Activated B cell treated with CpG ODN at 0.5 μM for 24 hours (primary cell): ENCODE measurements around the gene STK17A. TPM values are rescaled to one million over a fixed set of nuclear protein-coding genes. Genes with fewer than 3 reads are reported as not detected.
"Not testable (repeated sequence)": the region's sequence is repeated elsewhere in the genome, so short reads cannot be mapped to it uniquely, and the experiment has no call there.

Source experiments
- ATAC-seq: fragments of 200-7000 bp; cut with Tn5 transposase; one replicate; pipeline ENCODE4 v1.10.0; 2021; ENCODE audit warnings: low read depth, mild to moderate bottlenecking, moderate library complexity
- CTCF ChIA-PET: fragments of 350-600 bp; sonication (Branson Sonifier 250); formaldehyde crosslinking; loops from one replicate; lab custom pipeline; 2021; ENCODE audit warnings: antibody characterized with exemption; lab: Charles Lee
- POLR2A ChIA-PET: fragments of 350-600 bp; sonication (Branson Sonifier 250); formaldehyde crosslinking; loops from one replicate; lab custom pipeline; 2021; ENCODE audit warnings: antibody characterized with exemption; lab: Charles Lee
- DNase-seq: peaks from one replicate; pipeline ENCODE4 v3.0.0; 2022
- H3K27ac Mint-ChIP-seq: one replicate; pipeline ENCODE4 v1.8.0; 2020; ENCODE audit warnings: mixed read lengths
- H3K27me3 Mint-ChIP-seq: one replicate; pipeline ENCODE4 v1.8.0; 2021; ENCODE audit warnings: mixed read lengths
- H3K36me3 Mint-ChIP-seq: one replicate; pipeline ENCODE4 v1.8.0; 2021; ENCODE audit warnings: low read depth, mixed read lengths
- H3K4me1 Mint-ChIP-seq: one replicate; pipeline ENCODE4 v1.8.0; 2021; ENCODE audit warnings: mixed read lengths
- H3K4me3 Mint-ChIP-seq: one replicate; pipeline ENCODE4 v1.8.0; 2020; ENCODE audit warnings: mild to moderate bottlenecking, mixed read lengths
- H3K9me3 Mint-ChIP-seq: one replicate; pipeline ENCODE4 v1.8.0; 2020; ENCODE audit warnings: mixed read lengths
- intact Hi-C: fragments of 100-400 bp; cut with micrococcal nuclease; formaldehyde crosslinking; loops from one replicate; pipeline ENCODE4 v1.15.1; 2024
- total RNA-seq: library from RNA; stranded (reverse); gene quantifications from 2 replicates; pipeline ENCODE4 v1.2.3, GENCODE V29; 2022
- TF ChIP-seq, protein P1 (sequence below): fragments of 200-600 bp; IDR thresholded peaks from one replicate; pipeline ENCODE4 v1.8.0; 2022; ENCODE audit warnings: antibody characterized with exemption, mild to moderate bottlenecking

STK17A gene
- total RNA-seq, 1 donor from 2014 or later: 68.6 TPM

- Mint-ChIP-seq H3K27me3 (no peaks in the 10 kb centered on the region), H3K27ac (no peak overlapping the region), H3K9me3 (no peaks in the 10 kb centered on the region), H3K36me3 (no peaks in the 10 kb centered on the region), H3K4me1 (peaks cover 1% of the 10 kb centered on the region), H3K4me3 (no peak overlapping the region)
- ATAC-seq (no peak), DNase-seq (no peak)
- intact Hi-C loops: no loop called here
- TF ChIP-seq, protein P1, sequence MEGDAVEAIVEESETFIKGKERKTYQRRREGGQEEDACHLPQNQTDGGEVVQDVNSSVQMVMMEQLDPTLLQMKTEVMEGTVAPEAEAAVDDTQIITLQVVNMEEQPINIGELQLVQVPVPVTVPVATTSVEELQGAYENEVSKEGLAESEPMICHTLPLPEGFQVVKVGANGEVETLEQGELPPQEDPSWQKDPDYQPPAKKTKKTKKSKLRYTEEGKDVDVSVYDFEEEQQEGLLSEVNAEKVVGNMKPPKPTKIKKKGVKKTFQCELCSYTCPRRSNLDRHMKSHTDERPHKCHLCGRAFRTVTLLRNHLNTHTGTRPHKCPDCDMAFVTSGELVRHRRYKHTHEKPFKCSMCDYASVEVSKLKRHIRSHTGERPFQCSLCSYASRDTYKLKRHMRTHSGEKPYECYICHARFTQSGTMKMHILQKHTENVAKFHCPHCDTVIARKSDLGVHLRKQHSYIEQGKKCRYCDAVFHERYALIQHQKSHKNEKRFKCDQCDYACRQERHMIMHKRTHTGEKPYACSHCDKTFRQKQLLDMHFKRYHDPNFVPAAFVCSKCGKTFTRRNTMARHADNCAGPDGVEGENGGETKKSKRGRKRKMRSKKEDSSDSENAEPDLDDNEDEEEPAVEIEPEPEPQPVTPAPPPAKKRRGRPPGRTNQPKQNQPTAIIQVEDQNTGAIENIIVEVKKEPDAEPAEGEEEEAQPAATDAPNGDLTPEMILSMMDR: no peak
- CTCF ChIA-PET: interaction anchor here (1.3 kb wide), 1 partner anchor 125 kb away, joined by 7 read pairs; no protein-coding TSS in a partner anchor
- POLR2A ChIA-PET: no interaction called here
Measured at GRCh38 chr7:43575506-43575905, 7.4 kb upstream of the STK17A start.

DNA sequence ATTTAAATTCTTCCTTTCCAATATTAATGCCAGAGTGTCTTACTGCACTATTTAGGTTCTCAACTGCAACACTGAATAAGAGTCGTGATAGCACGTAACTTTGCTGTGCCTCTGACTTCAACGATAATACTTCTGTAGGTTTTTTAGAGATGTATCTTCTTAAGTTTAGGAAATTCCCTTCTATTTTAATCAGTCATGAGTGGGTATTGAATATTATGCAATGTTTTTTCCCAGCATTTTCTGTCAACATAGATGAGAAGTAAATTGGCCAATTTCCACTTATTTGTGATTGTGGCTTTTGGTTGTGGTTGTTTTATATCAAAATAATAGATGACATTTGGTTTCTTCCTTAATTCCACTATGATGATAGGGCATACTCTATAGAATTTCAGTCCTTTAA lies 6.7 kb upstream of the STK17A start:
- Mint-ChIP-seq H3K27ac (no peak overlapping the region), H3K27me3 (no peaks in the 10 kb centered on the region), H3K4me1 (no peaks in the 10 kb centered on the region), H3K9me3 (no peaks in the 10 kb centered on the region), H3K36me3 (no peaks in the 10 kb centered on the region), H3K4me3 (no peak overlapping the region)
- POLR2A ChIA-PET: no interaction called here
- intact Hi-C loops: no loop called here
- TF ChIP-seq, protein P1: no peak
- DNase-seq (no peak), ATAC-seq (no peak)
- CTCF ChIA-PET: no interaction called here

DNA sequence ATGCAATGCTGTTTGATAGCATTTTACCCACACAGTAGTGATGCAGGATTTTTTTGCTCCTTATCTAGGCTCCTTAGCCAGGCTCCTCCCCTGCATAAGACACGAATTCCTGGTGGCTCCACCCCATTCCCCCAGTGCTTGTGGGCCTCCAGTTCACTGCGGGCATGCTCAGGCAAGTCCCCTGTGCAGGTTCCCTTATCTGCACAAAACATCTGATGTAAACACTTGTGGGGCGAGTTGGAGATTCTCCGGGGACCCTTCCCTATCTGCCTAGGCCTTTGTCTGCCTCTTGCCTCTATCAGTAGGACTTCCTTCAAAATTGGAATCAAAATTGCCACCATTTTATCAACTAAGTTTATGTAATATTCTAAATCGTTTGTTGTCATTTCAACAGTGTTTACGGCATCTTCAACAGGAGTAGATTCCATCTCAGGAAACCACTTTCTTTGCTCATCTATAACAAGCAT lies 5.4 kb upstream of the STK17A start:
- TF ChIP-seq, protein P1: no peak
- CTCF ChIA-PET: interaction anchor here (11.2 kb wide), 1 partner anchor 122 kb away, joined by 648 read pairs; no protein-coding TSS in a partner anchor

DNA sequence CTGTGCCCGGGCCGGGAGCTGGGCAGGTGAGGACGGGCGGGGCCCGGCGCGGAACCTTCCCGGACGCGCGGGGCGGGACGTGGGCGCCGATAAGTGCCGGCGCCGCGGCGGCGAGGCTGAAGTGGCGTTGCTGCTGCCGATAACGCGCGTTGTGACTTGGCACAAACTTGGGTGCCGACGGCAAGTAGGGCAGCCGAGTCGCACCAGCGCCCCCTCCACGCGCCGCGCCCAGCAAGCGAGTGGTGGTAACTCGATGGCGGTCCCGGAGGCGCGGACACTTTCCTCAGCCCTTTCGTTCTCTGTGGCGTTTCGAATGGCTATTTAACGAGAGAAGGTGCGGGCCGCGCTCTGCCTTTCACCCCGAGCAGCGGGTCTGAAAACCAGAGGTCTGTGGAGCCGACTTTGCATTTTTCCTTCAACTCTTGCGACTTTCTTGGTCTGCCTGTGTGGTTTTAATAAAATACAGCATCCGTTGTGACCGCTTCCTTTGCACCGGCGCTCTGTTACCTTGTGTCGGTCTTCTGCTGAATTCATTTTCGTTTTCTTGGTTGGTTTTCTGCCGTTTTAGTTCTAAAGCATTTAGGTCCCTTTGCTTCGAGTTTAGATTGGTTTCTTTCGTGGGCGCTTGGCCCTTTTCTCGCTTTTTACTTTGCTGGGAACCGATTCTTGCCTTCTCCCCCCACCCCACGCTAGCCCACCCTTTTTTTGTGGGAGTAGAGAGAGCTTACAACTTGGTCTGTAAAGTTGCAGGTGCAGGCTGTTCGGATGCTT lies 701 bp downstream of the STK17A start:
- ChIA-PET CTCF (interaction anchor here (0.6 to 11.2 kb wide), 49 partner anchors 8 to 1641 kb away, joined by 3 to 648 read pairs (median 7); partner anchors contain the start of genes COA1, MRPL32, MRPS24 and PSMA2), POLR2A (interaction anchor here (0.6 to 7.9 kb wide), 30 partner anchors 8 to 651 kb away, joined by 3 to 342 read pairs (median 8); partner anchors contain the start of genes BLVRA, COA1, MRPL32 and MRPS24)
- Mint-ChIP-seq H3K4me3 (peak overlapping the region; percentile 92), H3K27ac (peak overlapping the region; percentile 97), H3K9me3 (no peaks in the 10 kb centered on the region), H3K27me3 (no peaks in the 10 kb centered on the region), H3K36me3 (peaks cover 17% of the 10 kb centered on the region), H3K4me1 (peaks cover 47% of the 10 kb centered on the region)
- peak; percentile 19 for ATAC-seq
- TF ChIP-seq, protein P1: no peak
- intact Hi-C loops: loop anchor here (1.0 to 5.0 kb wide), 8 partner anchors 8 to 1264 kb away; partner anchors contain the start of genes COA1, H2AZ2, MRPL32 and MRPS24
- DNase-seq: peak; percentile 63

More for the DNA sequence above, 5.4 kb upstream of the STK17A start:
- intact Hi-C loops: no loop called here
- Mint-ChIP-seq H3K4me1 (peaks cover 4% of the 10 kb centered on the region), H3K36me3 (no peaks in the 10 kb centered on the region), H3K27ac (no peak overlapping the region), H3K27me3 (no peaks in the 10 kb centered on the region), H3K4me3 (no peak overlapping the region), H3K9me3 (no peaks in the 10 kb centered on the region)
- DNase-seq: no peak
- POLR2A ChIA-PET: no interaction called here
- ATAC-seq: no peak

DNA sequence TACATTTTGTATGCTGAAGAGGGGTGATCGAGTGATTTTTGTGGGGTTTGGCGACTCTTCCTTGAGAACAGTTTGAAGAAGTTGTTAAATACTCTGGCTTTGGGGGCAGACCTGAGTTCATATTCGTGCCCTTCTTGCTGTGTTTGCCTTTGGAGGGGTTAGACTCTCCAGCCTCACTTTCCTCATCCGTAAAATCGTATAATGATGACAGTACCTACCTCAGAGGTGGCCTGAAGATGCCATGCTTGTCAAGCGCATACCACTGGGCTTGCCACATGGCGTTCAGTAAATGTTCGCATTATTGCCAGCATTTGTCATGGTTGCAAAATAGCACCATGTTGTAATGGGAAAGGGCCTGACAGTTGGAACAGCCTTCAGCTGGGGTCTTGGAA lies 1.3 kb downstream of the STK17A start:
- H3K27ac Mint-ChIP-seq: peak overlapping the region; percentile 97
- H3K27me3 Mint-ChIP-seq: no peaks in the 10 kb centered on the region
- no peak for ATAC-seq
- peaks cover 53% of the 10 kb centered on the region for H3K4me1 Mint-ChIP-seq
- intact Hi-C loops: loop anchor here (5.0 kb wide), 2 partner anchors 343 to 1263 kb away; partner anchors contain the start of genes H2AZ2 and UBE2D4
- peaks cover 17% of the 10 kb centered on the region for H3K36me3 Mint-ChIP-seq
- CTCF ChIA-PET: interaction anchor here (1.6 to 11.2 kb wide), 4 partner anchors 37 to 116 kb away, joined by 5 to 648 read pairs (median 44); no protein-coding TSS in a partner anchor
- POLR2A ChIA-PET: interaction anchor here (0.6 to 7.9 kb wide), 10 partner anchors 26 to 652 kb away, joined by 3 to 342 read pairs (median 14); partner anchors contain the start of genes COA1, MRPL32 and PSMA2
- no peaks in the 10 kb centered on the region for H3K9me3 Mint-ChIP-seq
- TF ChIP-seq, protein P1: no peak
- no peak for DNase-seq
- peak overlapping the region; percentile 92 for H3K4me3 Mint-ChIP-seq

DNA sequence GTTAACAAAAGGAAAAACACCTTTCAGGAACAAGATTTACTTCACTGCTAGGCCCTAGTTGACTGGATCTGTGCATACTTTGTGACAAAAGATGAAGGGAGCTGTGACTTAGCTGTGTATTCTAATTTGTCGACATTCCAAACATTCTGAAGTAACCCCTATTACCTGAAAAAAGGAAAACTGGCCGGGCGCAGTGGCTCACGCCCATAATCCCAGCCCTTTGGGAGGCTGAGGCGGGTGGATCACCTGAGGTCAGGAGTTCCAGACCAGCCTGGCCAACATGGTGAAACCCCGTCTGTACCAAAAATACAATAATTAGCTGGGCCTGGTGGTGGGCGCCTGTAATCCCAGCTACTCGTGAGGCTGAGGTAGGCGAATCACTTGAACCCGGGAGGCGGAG lies 1.8 kb downstream of the STK17A start:
- POLR2A ChIA-PET: interaction anchor here (0.6 to 7.9 kb wide), 8 partner anchors 21 to 653 kb away, joined by 3 to 342 read pairs (median 4); partner anchors contain the start of genes MRPL32 and PSMA2
- Mint-ChIP-seq H3K4me3 (peak overlapping the region; percentile 92), H3K36me3 (peaks cover 17% of the 10 kb centered on the region), H3K27ac (peak overlapping the region; percentile 97), H3K4me1 (peaks cover 58% of the 10 kb centered on the region)
- DNase-seq, ATAC-seq, H3K27me3 Mint-ChIP-seq, H3K9me3 Mint-ChIP-seq: not testable (repeated sequence)
- intact Hi-C loops: loop anchor here (5.0 kb wide), 3 partner anchors 343 to 1702 kb away; partner anchors contain the start of genes H2AZ2 and UBE2D4
- CTCF ChIA-PET: interaction anchor here (1.6 to 11.2 kb wide), 3 partner anchors 36 to 115 kb away, joined by 5 to 648 read pairs (median 8); no protein-coding TSS in a partner anchor
